Upper lobe of right lung (tissue), 1 donor: ENCODE results near the gene AKT3. TPM values are rescaled to one million over a fixed set of nuclear protein-coding genes. Genes with fewer than 3 reads are reported as not detected.
"Not testable (repeated sequence)": the region's sequence is repeated elsewhere in the genome, so short reads cannot be mapped to it uniquely, and the experiment has no call there.

Experiments used
- ATAC-seq: fragments of 200-7000 bp; cut with Tn5 transposase; one replicate; pipeline ENCODE4 v1.9.1; 2020; ENCODE audit warnings: mild to moderate bottlenecking, moderate library complexity
- DNase-seq: peaks from one replicate; pipeline ENCODE4 v3.0.0-alpha.2; 2020
- H3K27ac ChIP-seq: fragments of 200-600 bp; one replicate; pipeline ENCODE4 v1.8.0; 2022
- H3K27me3 ChIP-seq: fragments of 200-600 bp; one replicate; pipeline ENCODE4 v1.8.0; 2022; ENCODE audit warnings: mild to moderate bottlenecking
- H3K36me3 ChIP-seq: fragments of 200-600 bp; one replicate; pipeline ENCODE4 v1.8.0; 2022
- H3K4me1 ChIP-seq: fragments of 200-600 bp; one replicate; pipeline ENCODE4 v1.8.0; 2022
- H3K4me3 ChIP-seq: fragments of 200-600 bp; one replicate; pipeline ENCODE4 v1.8.0; 2022; ENCODE audit warnings: mild to moderate bottlenecking
- H3K9me3 ChIP-seq: fragments of 200-600 bp; one replicate; pipeline ENCODE4 v1.8.0; 2022
- CTCF ChIP-seq: fragments of 200-600 bp; IDR thresholded peaks from one replicate; pipeline ENCODE4 v1.8.0; 2022; ENCODE audit warnings: antibody characterized with exemption
- intact Hi-C: fragments of 100-400 bp; cut with DNase I; formaldehyde crosslinking; loops from one replicate; pipeline ENCODE4 v1.11.0; 2022
- total RNA-seq: library from RNA; stranded (reverse); fragmentation: NEBNext Ultra II Directional; extraction: Animal tissue kit (Norgen Biotek cat#: 25700); gene quantifications from one replicate; pipeline ENCODE4 v1.2.1, GENCODE V29; 2021
- donor health status: DM: no; HTN: yes; CAD: no; lungs with severe emphysema.

Gene AKT3
- total RNA-seq, 1 donor from 2014 or later = 64.6 TPM

DNA sequence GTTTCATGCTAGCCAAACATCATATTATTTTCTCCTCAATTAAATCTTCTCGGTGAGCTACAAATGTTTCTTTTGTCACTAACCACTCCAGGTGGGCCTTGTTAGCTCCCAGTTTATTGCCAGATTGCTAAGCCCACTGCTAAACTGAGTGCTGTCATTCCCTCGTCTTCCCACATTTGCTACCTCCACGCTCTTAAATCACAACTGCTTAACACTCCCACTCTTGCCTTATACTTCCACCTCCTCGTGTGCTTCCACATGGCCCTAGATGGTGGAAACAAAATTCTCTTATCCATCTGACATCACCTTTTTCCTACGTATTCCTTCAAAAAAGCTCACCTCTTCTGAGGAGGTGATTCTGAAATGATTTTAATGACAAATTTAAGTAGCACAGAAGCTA is 34.6 kb upstream of the AKT3 start:
- Histone ChIP-seq H3K36me3 (no peaks in the 10 kb centered on the region), H3K4me1 (no peaks in the 10 kb centered on the region), H3K27me3 (no peaks in the 10 kb centered on the region), H3K4me3 (no peak overlapping the region), H3K9me3 (no peaks in the 10 kb centered on the region), H3K27ac (no peak overlapping the region)
- DNase-seq = no peak
- ATAC-seq = no peak
- intact Hi-C loops = no loop called here
- TF ChIP-seq CTCF = no peak

DNA sequence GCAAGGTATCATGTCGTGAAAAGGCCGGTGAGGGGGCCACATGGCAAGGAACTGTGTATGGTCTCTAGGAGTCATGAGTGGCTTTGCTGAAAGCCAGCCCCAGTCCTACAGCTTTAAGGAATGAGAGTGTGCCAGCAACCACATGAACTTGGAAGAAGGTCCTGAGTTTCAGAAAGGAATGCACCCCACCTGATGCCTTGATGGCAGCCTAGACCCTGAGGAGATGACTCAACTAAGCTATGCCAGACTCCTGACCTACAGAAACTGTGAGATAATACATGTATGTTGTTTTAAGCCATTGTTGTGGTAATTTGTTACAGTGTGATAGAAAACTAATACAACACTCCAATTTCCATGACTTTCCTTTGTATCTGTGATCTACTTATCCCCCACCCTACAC is 33.5 kb upstream of the AKT3 start:
- DNase-seq = no peak
- Histone ChIP-seq H3K4me3 (no peak overlapping the region), H3K4me1 (no peaks in the 10 kb centered on the region), H3K27ac (no peak overlapping the region), H3K36me3 (no peaks in the 10 kb centered on the region), H3K9me3 (no peaks in the 10 kb centered on the region), H3K27me3 (no peaks in the 10 kb centered on the region)
- no peak for ATAC-seq
- intact Hi-C loops = no loop called here
- TF ChIP-seq CTCF = no peak

- DNase-seq = no peak
- no peak for ATAC-seq
Observed at GRCh38 chr1:243882276-243882675, 32.2 kb upstream of the AKT3 start.

DNA sequence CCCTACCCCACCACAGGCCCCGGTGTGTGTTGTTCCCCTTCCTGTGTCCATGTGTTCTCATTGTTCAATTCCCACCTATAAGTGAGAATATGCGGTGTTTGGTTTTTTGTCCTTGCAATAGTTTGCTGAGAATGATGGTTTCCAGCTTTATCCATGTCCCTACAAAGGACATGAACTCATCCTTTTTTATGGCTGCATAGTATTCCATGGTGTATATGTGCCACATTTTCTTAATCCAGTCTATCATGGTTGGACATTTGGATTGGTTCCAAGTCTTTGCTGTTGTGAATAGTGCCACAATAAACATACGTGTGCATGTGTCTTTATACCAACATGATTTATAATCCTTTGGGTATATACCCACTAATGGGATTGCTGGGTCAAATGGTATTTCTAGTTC is 27.0 kb upstream of the AKT3 start:
- intact Hi-C loops, DNase-seq, H3K36me3 ChIP-seq, H3K4me1 ChIP-seq, ATAC-seq, H3K4me3 ChIP-seq, H3K27me3 ChIP-seq, H3K9me3 ChIP-seq, H3K27ac ChIP-seq: not testable (repeated sequence)

More at GRCh38 chr1:243882276-243882675, 32.2 kb upstream of the AKT3 start:
- H3K36me3 ChIP-seq = no peaks in the 10 kb centered on the region
- no peak for TF ChIP-seq CTCF
- no peak overlapping the region for H3K27ac ChIP-seq
- H3K4me1 ChIP-seq = no peaks in the 10 kb centered on the region
- H3K9me3 ChIP-seq = no peaks in the 10 kb centered on the region
- H3K4me3 ChIP-seq = no peak overlapping the region
- no peaks in the 10 kb centered on the region for H3K27me3 ChIP-seq
- intact Hi-C loops = no loop called here

- DNase-seq = no peak
- H3K36me3 ChIP-seq = no peaks in the 10 kb centered on the region
- H3K4me3 ChIP-seq = no peak overlapping the region
- H3K9me3 ChIP-seq = no peaks in the 10 kb centered on the region
- no peak overlapping the region for H3K27ac ChIP-seq
- no peak for TF ChIP-seq CTCF
- no peaks in the 10 kb centered on the region for H3K4me1 ChIP-seq
- intact Hi-C loops = no loop called here
- H3K27me3 ChIP-seq = peaks cover 6% of the 10 kb centered on the region
- no peak for ATAC-seq
Observed at GRCh38 chr1:243855616-243856318, 5.7 kb upstream of the AKT3 start.

DNA sequence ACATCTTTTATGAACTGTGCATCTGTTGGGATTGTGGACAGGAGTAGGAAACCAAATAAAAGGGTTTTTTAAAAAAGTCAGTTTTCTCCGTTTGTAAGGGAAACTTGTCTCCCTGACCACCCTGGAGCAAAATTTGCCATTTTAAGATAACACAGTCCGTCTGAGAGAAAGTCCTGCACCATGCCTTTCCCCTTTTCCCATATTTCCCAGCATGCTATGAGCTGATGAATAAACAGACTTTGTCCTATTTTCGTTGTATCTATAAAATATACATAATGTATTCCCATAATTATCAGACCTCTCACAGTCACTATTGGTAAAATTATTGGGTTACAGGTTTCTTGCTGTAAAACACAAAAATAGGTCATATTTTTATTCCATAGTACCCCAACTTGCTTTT is 1.7 kb upstream of the AKT3 start:
- Histone ChIP-seq H3K36me3 (no peaks in the 10 kb centered on the region), H3K4me3 (no peak overlapping the region), H3K9me3 (no peaks in the 10 kb centered on the region), H3K27ac (no peak overlapping the region), H3K27me3 (peaks cover 6% of the 10 kb centered on the region), H3K4me1 (no peaks in the 10 kb centered on the region)
- no peak for TF ChIP-seq CTCF
- ATAC-seq (no peak), DNase-seq (no peak)
- intact Hi-C loops = no loop called here
